Adrenal gland (tissue), 12 donors: ENCODE measurements around the gene ZSCAN10. TPM values are rescaled to one million over a fixed set of nuclear protein-coding genes. Genes with fewer than 3 reads are reported as not detected.
A peak's percentile ranks its signal among the peaks of the same experiment; 100 is the strongest.

ENCODE experiments used
- DNase-seq, 7 donors: peaks; one replicate each; pipeline ENCODE4 v3.0.0-alpha.2; 2019 to 2020
- H3K27ac ChIP-seq, 5 donors: fragments of 200-600 bp; sonication (generic) in 4 of 5; 1 replicate in 3 of 5; 2 replicates in 2 of 5; pipeline versions ENCODE4 v1.5.1 to v1.8.0; 2016 to 2020; ENCODE audit warnings: mild to moderate bottlenecking in 1 of 5
- H3K27me3 ChIP-seq: fragments of 200-600 bp; 2 replicates; pipeline ENCODE4 v1.8.0; 2021
- H3K36me3 ChIP-seq, 2 donors: fragments of 200-600 bp; replicated peaks in 1 of 2; 1 replicate in 1 of 2; 2 replicates in 1 of 2; pipeline versions ENCODE4 v1.5.1 to v1.8.0; 2018 to 2022
- H3K4me1 ChIP-seq, 2 donors: fragments of 200-600 bp; replicated peaks in 1 of 2; 1 replicate in 1 of 2; 2 replicates in 1 of 2; pipeline versions ENCODE4 v1.5.1 to v1.8.0; 2018 to 2021
- H3K4me3 ChIP-seq, 4 donors: fragments of 200-600 bp; sonication (generic) in 3 of 4; one replicate each; pipeline ENCODE4 v1.5.1; 2016 to 2018
- H3K9me3 ChIP-seq, 3 donors: fragments of 200-600 bp; sonication (generic) in 1 of 3; replicated peaks in 1 of 3; 1 replicate in 2 of 3; 2 replicates in 1 of 3; pipeline versions ENCODE4 v1.5.1 to v1.8.0; 2016 to 2021
- CTCF ChIP-seq, 6 experiments: fragments of 450-650 bp in 4 of 6; fragments of 200-600 bp in 2 of 6; sonication (generic) in 1 of 6; IDR thresholded peaks; 1 replicate in 5 of 6; 2 replicates in 1 of 6; pipeline versions ENCODE4 v1.5.1 to v1.8.0; 2016 to 2021; ENCODE audit warnings: antibody characterized with exemption in 6 of 6, mild to moderate bottlenecking in 2 of 6, moderate library complexity in 1 of 6
- POLR2A ChIP-seq, 2 donors: fragments of 450-650 bp; IDR thresholded peaks; one replicate each; pipeline ENCODE4 v1.6.1; 2017; ENCODE audit warnings: antibody characterized with exemption in 2 of 2, mild to moderate bottlenecking in 2 of 2, moderate library complexity in 1 of 2
- WGBS, 4 donors: extraction: QIAGEN DNeasy Blood & Tissue Kit in 2 of 4; methylation state at CpG; one replicate each; pipeline versions ENCODE4 v1.1.5 to v1.1.7; 2013 to 2017; 5-methylcytosine and 5-hydroxymethylcytosine counted together
- intact Hi-C, 2 donors: fragments of 100-400 bp; cut with DNase I; formaldehyde crosslinking; loops; one replicate each; pipeline versions ENCODE4 v1.14.1 to v1.15.0; 2022 to 2023
- polyA plus RNA-seq, 3 donors: library from polyadenylated mRNA; stranded (reverse); fragments of 200-250 nt in 2 of 3; fragments of 350-450 nt in 1 of 3; fragmentation: Illumina TruSeq in 1 of 3; extraction: RNeasy Lipid Tissue Mini Kit (QIAGEN cat#74804) in 1 of 3; gene quantifications; one replicate each; pipeline ENCODE4 v1.2.3, GENCODE V29; 2013 to 2014
- small RNA-seq, 2 donors: library from RNA; depleted of rRNA; stranded (forward); fragments of <200 nt; gene quantifications; one replicate each; pipeline ENCODE3, GENCODE V24; 2016
- total RNA-seq, 9 donors: library from RNA; depleted of rRNA in 4 of 9; stranded (reverse); fragments of >200 nt in 4 of 9; fragments of 120-200 nt in 1 of 9; fragmentation: NEBNext Ultra II Directional in 1 of 9; extraction: Animal tissue kit (Norgen Biotek cat#: 25700) in 1 of 9; gene quantifications; one replicate each; pipeline versions ENCODE4 v1.1.0 to v1.2.4, GENCODE V29; 2013 to 2023
- donor health status: healthy with polysubstance abuse.
- donor health status: Bipolar disorder and iron deficiency.
- donor health status: DM: yes; HTN: yes; CAD: no.
- donor health status: DM: no; HTN: no; CAD: no.
- donor health status: DM: no; HTN: no; CAD: no.
- donor health status: DM: yes; HTN: yes; CAD: no.

ZSCAN10 gene
- total and polyA plus RNA-seq, 12 donors, result 0.11 to 0.50 (median 0.14) TPM; not detected in 8

DNA sequence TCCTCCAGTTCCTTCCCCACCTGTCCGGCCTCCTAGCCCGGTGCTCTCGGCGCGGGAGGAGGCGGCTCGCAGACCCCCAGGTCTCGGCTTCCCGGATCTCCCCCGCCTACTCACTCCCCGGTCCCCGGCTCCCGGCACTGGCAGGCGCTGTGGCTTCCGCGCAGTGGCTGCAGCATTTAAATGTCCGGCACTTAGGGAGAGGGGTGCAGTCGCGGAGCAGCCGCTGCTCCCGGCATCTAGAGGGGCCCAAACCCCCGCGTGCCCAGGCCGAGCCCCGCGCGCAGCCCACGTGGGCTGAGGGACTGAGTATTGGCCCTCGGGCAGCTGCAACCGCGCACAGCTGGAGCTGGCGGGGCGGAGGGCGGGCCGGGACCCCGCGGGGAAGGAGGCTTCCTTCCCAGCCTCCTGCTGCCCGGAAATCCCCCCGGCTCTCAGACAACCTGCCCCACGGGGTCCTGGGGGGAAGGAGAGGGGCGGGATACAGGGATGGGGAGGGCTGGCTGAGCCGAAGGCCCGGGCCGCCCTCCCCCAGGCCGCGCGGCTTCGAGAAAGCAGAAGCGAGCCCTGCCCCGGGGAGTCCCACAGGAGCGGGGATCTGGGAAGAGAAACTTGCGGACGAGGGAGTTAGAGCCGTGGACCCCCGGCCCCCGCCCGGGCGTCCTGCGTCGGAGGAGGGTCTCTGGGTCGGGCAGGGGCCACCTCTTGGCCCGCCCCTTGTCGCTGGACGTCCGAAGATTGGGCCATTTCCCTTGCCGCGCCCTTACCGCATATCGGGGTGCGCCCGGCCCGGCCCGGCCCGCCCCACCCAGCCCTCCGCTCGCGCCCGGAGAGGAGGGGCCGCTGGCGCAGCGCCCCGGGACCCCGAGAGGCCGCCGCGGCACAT is 53.1 kb downstream of the ZSCAN10 start, which contains the start of gene MMP25:
MMP25 (plus strand) TSS at position 804 of the 883 bp plus-strand sequence. CDS start 357 bp downstream, outside the sequence.
- H3K27ac ChIP-seq, result no peak within 1 kb of the TSS
- H3K4me3 ChIP-seq, result peak within 1 kb of the TSS in 1 of 4 donors; percentile 35
- H3K27me3 ChIP-seq, result peaks cover 65% of the 10 kb centered on the region
- intact Hi-C loops, result no loop called here
- no peak for DNase-seq
- no peaks in the 10 kb centered on the region for H3K9me3 ChIP-seq
- peaks cover 4 to 13% of the 10 kb centered on the region in 2 donors for H3K4me1 ChIP-seq
- H3K36me3 ChIP-seq, result no peaks in the 10 kb centered on the region
- WGBS, 4 donors, result 0 to 1% (median 0%) methylated on average over 2 to 85 of the region's 86 CpGs
- TF ChIP-seq POLR2A (IDR thresholded peaks at IDR 0.05), result no peak
- TF ChIP-seq CTCF (IDR thresholded peaks at IDR 0.05), result no peak

- Histone ChIP-seq H3K36me3 (no peaks in the 10 kb centered on the region), H3K27me3 (peaks cover 66% of the 10 kb centered on the region), H3K4me3 (no peak overlapping the region), H3K27ac (no peak overlapping the region), H3K4me1 (peaks cover 4 to 13% of the 10 kb centered on the region in 2 donors), H3K9me3 (no peaks in the 10 kb centered on the region)
- no peak for DNase-seq
- TF ChIP-seq CTCF (IDR thresholded peaks at IDR 0.05), result no peak
- no peak for TF ChIP-seq POLR2A (IDR thresholded peaks at IDR 0.05)
- 79 to 88% (median 85%) methylated on average over 6 of the region's 6 CpGs for WGBS, 4 donors
- intact Hi-C loops, result no loop called here
These were observed 54.4 kb downstream of the ZSCAN10 start for GRCh38 chr16:3044708-3045107.

DNA sequence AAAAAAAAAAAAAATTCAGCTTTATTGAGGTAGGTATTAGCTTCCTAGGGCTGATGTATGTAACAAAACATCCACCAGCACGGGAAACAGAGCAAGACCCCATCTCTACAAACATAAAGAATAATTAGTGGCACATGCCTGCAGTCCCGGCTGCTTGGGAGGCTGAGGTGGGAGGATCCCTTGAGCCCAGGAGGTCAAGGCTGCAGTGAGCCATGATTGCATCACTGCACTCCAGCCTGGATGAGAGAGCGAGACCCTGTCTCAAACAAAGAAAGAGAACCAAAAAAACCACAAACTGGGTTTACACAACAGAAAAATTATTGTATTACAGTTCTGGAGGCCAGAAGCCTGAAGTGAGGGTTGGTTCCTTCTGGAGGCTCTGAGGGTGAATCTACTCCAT is 56.7 kb downstream of the ZSCAN10 start:
- no peak for DNase-seq
- no peaks in the 10 kb centered on the region for H3K36me3 ChIP-seq
- H3K4me3 ChIP-seq, result no peak overlapping the region
- H3K4me1 ChIP-seq, result peaks cover 4 to 13% of the 10 kb centered on the region in 2 donors
- peaks cover 73% of the 10 kb centered on the region for H3K27me3 ChIP-seq
- H3K27ac ChIP-seq, result no peak overlapping the region
- H3K9me3 ChIP-seq, result no peaks in the 10 kb centered on the region
- intact Hi-C loops, result no loop called here
- TF ChIP-seq CTCF (IDR thresholded peaks at IDR 0.05) (no peak), POLR2A (IDR thresholded peaks at IDR 0.05) (no peak)
- WGBS, 4 donors, result 65 to 75% (median 71%) methylated on average over 3 of the region's 3 CpGs

DNA sequence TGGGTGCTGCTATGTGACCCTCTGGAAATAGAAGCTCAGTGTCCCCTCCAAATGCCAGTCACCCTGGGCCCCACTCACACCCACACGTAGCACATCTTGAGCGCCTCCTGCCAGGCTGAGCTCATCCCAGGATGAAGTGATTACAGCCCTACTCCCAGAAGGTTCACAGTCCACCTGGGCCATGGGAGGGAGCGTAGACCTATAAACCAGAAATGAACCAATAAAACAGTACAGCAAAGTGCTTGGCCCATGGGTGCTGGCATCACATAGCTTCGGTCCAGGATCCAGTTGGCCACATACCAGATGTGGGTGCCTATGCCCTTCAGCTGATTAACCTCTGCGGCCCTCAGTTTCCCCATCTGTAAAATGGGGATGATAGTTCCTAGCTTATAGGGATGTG is 60.2 kb downstream of the ZSCAN10 start:
- Histone ChIP-seq H3K4me1 (no peaks in the 10 kb centered on the region), H3K27me3 (peaks cover 69% of the 10 kb centered on the region), H3K9me3 (no peaks in the 10 kb centered on the region), H3K36me3 (no peaks in the 10 kb centered on the region), H3K27ac (no peak overlapping the region), H3K4me3 (no peak overlapping the region)
- intact Hi-C loops, result no loop called here
- 68 to 85% (median 80%) methylated on average over 5 of the region's 5 CpGs for WGBS, 4 donors
- TF ChIP-seq CTCF (IDR thresholded peaks at IDR 0.05), result no peak
- no peak for TF ChIP-seq POLR2A (IDR thresholded peaks at IDR 0.05)
- no peak for DNase-seq

Small RNA genes lying within 50 kb of the gene (small RNA-seq; reads per million reads assigned to genes)
- gene RNU1-22P, result 0 to 0.08 reads per million in 2 donors

Other genes with a start within 250 kb of the ZSCAN10 start
- gene PRSS22, start 241.1 kb downstream of the ZSCAN10 start, total RNA-seq, result under 1 TPM in 2 of 9 donors, not detected in 7; 0.32 to 0.41 TPM
- gene PRSS22, start 241.1 kb downstream of the ZSCAN10 start, polyA plus RNA-seq, result under 1 TPM in 1 of 3 donors, not detected in 2; 0.07 TPM
- 100 to 1,000 TPM in 4 of 9 donors, 10 to 100 TPM in 5; 28.8 to 232 (median 69.9) TPM for gene FLYWCH2, start 216.1 kb downstream of the ZSCAN10 start, total RNA-seq
- gene FLYWCH2, start 216.1 kb downstream of the ZSCAN10 start, polyA plus RNA-seq, result 10 to 100 TPM; 16.7 to 87.1 (median 49.5) TPM
- 10 to 100 TPM; 13.6 to 89.8 (median 46.4) TPM for gene FLYWCH1, start 187.4 kb downstream of the ZSCAN10 start, total RNA-seq
- 10 to 100 TPM in 2 of 3 donors, 1 to 10 TPM in 1; 3.3 to 79.7 (median 55.6) TPM for gene FLYWCH1, start 187.4 kb downstream of the ZSCAN10 start, polyA plus RNA-seq
- gene KREMEN2, start 135.0 kb downstream of the ZSCAN10 start, total RNA-seq, result not detected
- not detected for gene KREMEN2, start 135.0 kb downstream of the ZSCAN10 start, polyA plus RNA-seq
- 10 to 100 TPM in 7 of 9 donors, 1 to 10 TPM in 2; 7.4 to 17.0 (median 13.2) TPM for gene PAQR4, start 129.9 kb downstream of the ZSCAN10 start, total RNA-seq
- 10 to 100 TPM in 1 of 3 donors, 1 to 10 TPM in 2; 4.1 to 14.6 (median 8.1) TPM for gene PAQR4, start 129.9 kb downstream of the ZSCAN10 start, polyA plus RNA-seq
- 1 to 10 TPM in 8 of 9 donors, under 1 TPM in 1; 0.46 to 7.0 (median 2.9) TPM for gene PKMYT1, start 118.8 kb downstream of the ZSCAN10 start, total RNA-seq
- gene PKMYT1, start 118.8 kb downstream of the ZSCAN10 start, polyA plus RNA-seq, result 1 to 10 TPM; 1.0 to 3.7 (median 2.0) TPM
- gene CLDN9, start 86.4 kb downstream of the ZSCAN10 start, total RNA-seq, result under 1 TPM in 2 of 9 donors, not detected in 7; 0.28 to 0.31 TPM
- gene CLDN9, start 86.4 kb downstream of the ZSCAN10 start, polyA plus RNA-seq, result 1 to 10 TPM in 1 of 3 donors, under 1 TPM in 1, not detected in 1; 0.34 to 1.4 TPM
- gene CLDN6, start 81.1 kb downstream of the ZSCAN10 start, total RNA-seq, result under 1 TPM in 2 of 9 donors, not detected in 7; 0.46 to 0.47 TPM
- not detected for gene CLDN6, start 81.1 kb downstream of the ZSCAN10 start, polyA plus RNA-seq
- 100 to 1,000 TPM in 2 of 9 donors, 10 to 100 TPM in 6, 1 to 10 TPM in 1; 8.8 to 175 (median 42.5) TPM for gene TNFRSF12A, start 78.9 kb downstream of the ZSCAN10 start, total RNA-seq
- 100 to 1,000 TPM in 1 of 3 donors, 10 to 100 TPM in 2; 41.8 to 124 (median 60.9) TPM for gene TNFRSF12A, start 78.9 kb downstream of the ZSCAN10 start, polyA plus RNA-seq
- gene HCFC1R1, start 75.4 kb downstream of the ZSCAN10 start, total RNA-seq, result 100 to 1,000 TPM in 1 of 9 donors, 10 to 100 TPM in 8; 35.4 to 138 (median 62.7) TPM
- 100 to 1,000 TPM in 2 of 3 donors, 10 to 100 TPM in 1; 29.7 to 609 (median 462) TPM for gene HCFC1R1, start 75.4 kb downstream of the ZSCAN10 start, polyA plus RNA-seq
- gene THOC6, start 75.3 kb downstream of the ZSCAN10 start, total RNA-seq, result 10 to 100 TPM; 14.9 to 24.3 (median 17.3) TPM
- gene THOC6, start 75.3 kb downstream of the ZSCAN10 start, polyA plus RNA-seq, result 100 to 1,000 TPM in 1 of 3 donors, 10 to 100 TPM in 1, 1 to 10 TPM in 1; 9.0 to 107 (median 78.6) TPM
- gene BICDL2, start 62.4 kb downstream of the ZSCAN10 start, total RNA-seq, result under 1 TPM in 2 of 9 donors, not detected in 7; 0.14 to 0.31 TPM
- under 1 TPM in 2 of 3 donors, not detected in 1; 0.20 to 0.24 TPM for gene BICDL2, start 62.4 kb downstream of the ZSCAN10 start, polyA plus RNA-seq
- gene MMP25, start 52.7 kb downstream of the ZSCAN10 start, total RNA-seq, result under 1 TPM in 8 of 9 donors, not detected in 1; 0.11 to 0.65 (median 0.35) TPM
- gene MMP25, start 52.7 kb downstream of the ZSCAN10 start, polyA plus RNA-seq, result 1 to 10 TPM in 1 of 3 donors, under 1 TPM in 2; 0.09 to 3.1 (median 0.47) TPM
- 100 to 1,000 TPM in 1 of 9 donors, 10 to 100 TPM in 6, 1 to 10 TPM in 2; 3.9 to 106 (median 22.0) TPM for gene IL32, start 33.7 kb downstream of the ZSCAN10 start, total RNA-seq
- 100 to 1,000 TPM in 2 of 3 donors, 10 to 100 TPM in 1; 19.9 to 127 (median 118) TPM for gene IL32, start 33.7 kb downstream of the ZSCAN10 start, polyA plus RNA-seq
- gene ZNF205, start 13.3 kb upstream of the ZSCAN10 start, total RNA-seq, result 10 to 100 TPM in 8 of 9 donors, 1 to 10 TPM in 1; 6.3 to 25.5 (median 13.3) TPM
- gene ZNF205, start 13.3 kb upstream of the ZSCAN10 start, polyA plus RNA-seq, result 10 to 100 TPM in 2 of 3 donors, 1 to 10 TPM in 1; 3.8 to 86.1 (median 33.9) TPM
- gene ZNF213, start 35.7 kb upstream of the ZSCAN10 start, total RNA-seq, result 10 to 100 TPM in 7 of 9 donors, 1 to 10 TPM in 2; 2.6 to 19.3 (median 12.6) TPM
- 10 to 100 TPM in 2 of 3 donors, 1 to 10 TPM in 1; 4.2 to 19.5 (median 10.4) TPM for gene ZNF213, start 35.7 kb upstream of the ZSCAN10 start, polyA plus RNA-seq
- not detected for gene OR1F1, start 88.9 kb upstream of the ZSCAN10 start, total RNA-seq
- not detected for gene OR1F1, start 88.9 kb upstream of the ZSCAN10 start, polyA plus RNA-seq
- gene ZNF200, start 135.9 kb upstream of the ZSCAN10 start, total RNA-seq, result 10 to 100 TPM in 3 of 9 donors, 1 to 10 TPM in 6; 4.4 to 15.4 (median 8.6) TPM
- 1 to 10 TPM; 5.4 to 7.8 (median 6.2) TPM for gene ZNF200, start 135.9 kb upstream of the ZSCAN10 start, polyA plus RNA-seq
- 1 to 10 TPM in 8 of 9 donors, under 1 TPM in 1; 0.39 to 7.8 (median 4.1) TPM for gene MEFV, start 157.3 kb upstream of the ZSCAN10 start, total RNA-seq
- under 1 TPM; 0.40 to 0.72 (median 0.71) TPM for gene MEFV, start 157.3 kb upstream of the ZSCAN10 start, polyA plus RNA-seq
- gene ZNF263, start 184.2 kb upstream of the ZSCAN10 start, total RNA-seq, result 10 to 100 TPM; 22.5 to 84.0 (median 36.2) TPM
- gene ZNF263, start 184.2 kb upstream of the ZSCAN10 start, polyA plus RNA-seq, result 10 to 100 TPM; 18.5 to 26.4 (median 21.8) TPM
- 1 to 10 TPM; 2.1 to 8.7 (median 4.5) TPM for gene TIGD7, start 206.1 kb upstream of the ZSCAN10 start, total RNA-seq
- gene TIGD7, start 206.1 kb upstream of the ZSCAN10 start, polyA plus RNA-seq, result 1 to 10 TPM; 3.5 to 7.0 (median 4.6) TPM
- gene ZNF75A, start 206.2 kb upstream of the ZSCAN10 start, total RNA-seq, result 10 to 100 TPM in 8 of 9 donors, 1 to 10 TPM in 1; 7.9 to 46.4 (median 22.5) TPM
- 10 to 100 TPM; 24.9 to 42.0 (median 37.4) TPM for gene ZNF75A, start 206.2 kb upstream of the ZSCAN10 start, polyA plus RNA-seq